Measurements from ENCODE around the gene MSMP.

GRCh38 chr9:35797311-35798109 is 43.4 kb upstream of the MSMP start:
- TF ChIP-seq CTCF (IDR thresholded peaks at IDR 0.05) (no peak), POLR2A (IDR thresholded peaks at IDR 0.05) (no peak)
